Globus pallidus (tissue), 1 donor: ENCODE results near the gene ALG3.

ENCODE experiments used
- DNase-seq: peaks from one replicate; pipeline ENCODE4 v3.0.0-alpha.2; 2015; ENCODE audit warnings: low spot score

ALG3 gene

GRCh38 chr3:184235381-184236032 lies 13.3 kb downstream of the ALG3 start:
- DNase-seq, result no peak

- DNase-seq, result no peak
Observed at GRCh38 chr3:184234671-184235380, 13.9 kb downstream of the ALG3 start.

DNA sequence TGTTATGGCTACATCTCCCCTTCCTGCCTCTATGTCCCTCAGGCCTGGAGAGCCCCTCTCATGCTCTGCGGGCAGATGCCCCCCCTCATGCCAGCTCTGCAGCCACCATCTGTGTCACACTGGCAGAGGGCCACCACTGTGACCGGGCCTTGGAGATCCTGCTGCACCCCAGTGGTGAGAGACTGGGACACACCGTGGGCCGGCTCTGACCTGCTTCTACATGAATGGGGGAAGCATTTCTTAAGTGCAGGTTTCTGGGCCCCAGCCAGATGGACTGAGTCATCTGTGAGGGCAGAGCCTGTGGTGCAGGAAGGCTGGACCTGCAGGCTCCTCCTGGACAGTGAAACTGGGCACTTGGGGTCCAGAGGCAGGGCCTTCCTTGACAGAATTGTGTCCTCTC lies 14.5 kb downstream of the ALG3 start:
- DNase-seq, result peak; percentile 57

GRCh38 chr3:184233127-184233843 lies 15.5 kb downstream of the ALG3 start:
- no peak for DNase-seq

DNA sequence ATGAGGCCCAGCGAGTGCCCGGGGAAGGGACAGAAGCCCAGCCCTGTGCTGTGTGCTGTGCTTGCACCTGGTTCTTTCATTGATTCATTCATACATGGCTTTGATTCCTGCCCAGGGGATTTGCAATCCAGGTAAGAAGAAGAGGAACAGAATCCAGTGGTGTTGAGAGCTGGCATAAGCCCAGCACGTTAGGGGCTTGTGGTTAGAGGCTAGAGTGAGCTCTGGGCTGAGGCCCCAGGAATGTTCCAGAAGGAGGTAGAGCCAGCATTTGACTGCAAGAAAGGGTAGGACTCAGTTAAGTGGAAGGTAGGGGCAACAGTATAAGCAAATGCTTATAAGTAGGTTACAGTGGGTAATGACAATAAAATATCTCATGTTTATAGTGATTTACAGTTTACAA lies 17.1 kb downstream of the ALG3 start:
- no peak for DNase-seq

DNA sequence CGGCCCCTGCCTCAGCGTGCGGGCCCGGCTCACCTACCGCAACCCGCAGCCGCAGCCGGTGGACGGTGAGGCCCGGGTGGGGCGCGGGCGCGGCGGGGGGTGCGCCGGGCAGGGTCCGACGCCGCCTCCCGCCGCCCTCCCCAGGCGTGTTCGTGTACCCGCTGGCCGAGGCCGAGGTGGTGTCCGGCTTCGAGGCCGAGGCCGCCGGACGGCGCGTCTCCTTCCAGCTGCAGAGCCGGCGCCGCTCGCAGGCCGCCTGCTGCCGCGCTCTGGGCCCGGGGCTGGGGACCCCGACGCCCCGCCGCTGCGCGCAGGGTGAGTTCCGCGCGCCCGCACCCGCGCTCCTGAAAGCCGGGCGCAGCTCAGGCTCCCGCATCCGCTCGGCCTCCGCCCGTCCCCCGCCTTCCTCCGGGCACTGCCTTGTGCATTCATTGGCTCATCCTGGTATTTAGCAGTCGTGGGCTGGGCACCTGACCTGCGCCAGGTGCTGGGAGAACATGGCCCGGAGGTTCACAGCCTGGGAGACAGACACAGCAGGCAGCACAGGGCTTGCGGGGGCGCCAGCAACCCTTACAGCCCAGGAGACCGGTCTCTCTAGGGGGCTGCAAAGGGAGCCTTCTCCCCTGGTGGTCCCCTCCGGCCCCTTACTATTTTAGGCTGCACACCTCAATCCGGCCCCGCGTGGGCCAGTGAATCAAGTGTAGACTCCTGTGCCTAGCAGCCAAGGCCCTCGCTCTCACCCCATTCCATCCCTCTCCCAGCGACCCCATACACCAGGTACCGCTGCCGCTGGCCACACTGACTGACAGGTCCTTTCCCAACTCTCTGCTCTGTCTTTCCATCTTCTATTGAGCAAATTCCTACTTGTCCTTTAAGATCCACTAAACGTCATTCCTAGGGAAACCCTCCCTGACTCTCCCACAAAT lies 17.9 kb downstream of the ALG3 start:
- DNase-seq, result no peak

DNA sequence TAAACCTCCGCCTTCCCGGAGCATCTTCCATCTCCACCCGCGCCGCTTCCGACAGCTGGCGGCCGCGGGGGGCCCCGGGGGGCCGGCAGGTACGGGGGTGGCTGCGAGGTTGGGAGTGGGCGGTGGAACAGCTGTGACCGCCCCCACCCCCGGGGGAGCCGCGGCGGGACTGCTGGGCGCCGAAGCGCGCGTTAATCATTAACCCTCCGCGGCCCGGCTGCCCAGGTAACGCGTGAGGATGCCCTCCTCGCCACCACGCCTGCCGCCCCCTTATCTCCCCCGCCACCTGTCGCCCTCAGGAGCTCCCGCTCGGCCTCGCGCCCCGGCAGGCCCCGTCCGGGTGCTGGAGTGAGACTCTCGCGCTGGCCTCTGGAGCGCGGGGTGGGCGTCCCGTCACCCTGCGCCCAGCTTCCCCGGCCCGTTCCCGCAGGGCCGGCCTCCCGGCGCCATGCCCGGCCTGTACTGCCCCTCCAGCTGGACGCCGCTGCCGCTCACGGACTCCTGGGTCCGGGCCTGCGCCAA lies 18.6 kb downstream of the ALG3 start:
- DNase-seq, result no peak

DNA sequence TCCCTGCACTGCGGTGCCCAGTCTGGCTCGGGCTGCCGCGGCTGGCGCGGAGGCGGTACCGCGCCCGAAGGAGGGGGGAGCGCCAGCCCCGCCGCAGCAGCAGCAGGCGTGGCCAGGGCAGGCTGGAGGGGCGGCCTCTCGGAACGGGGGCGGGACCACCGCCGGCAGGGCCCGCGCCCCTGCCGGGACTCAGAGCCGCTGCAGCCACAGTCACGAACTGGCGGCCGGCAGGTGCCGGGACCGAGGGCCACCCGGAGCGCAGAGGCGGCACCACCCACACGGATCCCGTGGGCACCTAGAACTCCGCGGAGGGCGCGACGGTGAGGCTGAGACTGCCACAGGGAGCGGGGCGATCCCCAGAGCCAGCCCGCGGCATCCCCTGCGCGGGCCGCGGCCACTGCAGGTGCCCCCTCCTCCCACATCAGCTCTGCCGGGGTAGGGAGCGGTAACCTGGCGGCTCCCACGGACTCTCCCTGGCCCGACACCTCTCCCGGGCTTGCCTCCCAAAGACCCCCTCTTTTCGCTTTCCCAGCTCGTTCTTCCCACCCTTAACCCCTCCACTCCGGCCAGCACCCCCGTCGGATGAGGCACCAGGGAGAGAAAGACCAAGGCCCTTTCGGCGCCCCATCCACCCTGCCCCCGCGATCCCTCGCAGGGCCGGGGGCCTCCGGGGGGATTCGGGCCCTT lies 19.2 kb downstream of the ALG3 start, which contains the start of gene VWA5B2:
Gene VWA5B2, plus strand, starts transcription at position 192 of the 687 bp plus-strand sequence. CDS start 944 bp downstream, outside the sequence.
- DNase-seq, result no peak

DNA sequence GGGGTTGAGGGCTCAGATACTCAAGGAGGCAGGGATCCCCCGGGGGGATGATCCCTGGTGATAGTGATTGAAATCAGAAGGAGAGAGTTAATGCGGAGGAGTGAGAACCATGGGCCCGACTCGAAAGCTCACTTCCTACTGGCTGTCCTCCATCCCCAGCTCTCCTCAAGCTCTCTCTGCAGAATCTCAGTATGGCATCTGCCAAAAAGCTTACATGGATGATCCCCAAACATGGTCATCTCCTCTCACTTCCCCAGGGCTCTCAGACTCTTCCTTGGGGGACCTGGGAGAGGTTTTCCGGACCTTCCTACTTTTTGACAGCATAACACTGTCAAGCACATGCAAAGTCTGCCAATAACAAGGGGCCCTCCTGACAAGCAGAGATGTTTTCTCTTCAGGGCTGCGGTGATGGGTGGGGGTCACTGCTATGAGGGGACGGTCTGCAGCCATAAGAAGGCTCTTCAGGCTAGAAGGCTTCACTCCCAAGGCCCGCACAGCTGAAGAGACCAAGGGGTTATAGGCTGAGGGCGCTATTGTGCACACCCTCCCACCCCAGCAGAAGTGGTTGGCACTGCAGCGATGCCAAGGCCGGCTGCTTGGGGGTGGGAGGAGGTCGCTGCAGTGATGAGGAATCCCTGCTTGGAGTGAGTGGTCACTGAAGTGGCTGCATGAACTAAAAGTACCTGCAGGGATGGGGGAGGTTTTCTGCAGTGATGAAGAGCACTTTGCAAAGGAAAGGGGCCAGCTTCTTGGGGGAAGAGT lies 20.2 kb downstream of the ALG3 start:
- no peak for DNase-seq

DNA sequence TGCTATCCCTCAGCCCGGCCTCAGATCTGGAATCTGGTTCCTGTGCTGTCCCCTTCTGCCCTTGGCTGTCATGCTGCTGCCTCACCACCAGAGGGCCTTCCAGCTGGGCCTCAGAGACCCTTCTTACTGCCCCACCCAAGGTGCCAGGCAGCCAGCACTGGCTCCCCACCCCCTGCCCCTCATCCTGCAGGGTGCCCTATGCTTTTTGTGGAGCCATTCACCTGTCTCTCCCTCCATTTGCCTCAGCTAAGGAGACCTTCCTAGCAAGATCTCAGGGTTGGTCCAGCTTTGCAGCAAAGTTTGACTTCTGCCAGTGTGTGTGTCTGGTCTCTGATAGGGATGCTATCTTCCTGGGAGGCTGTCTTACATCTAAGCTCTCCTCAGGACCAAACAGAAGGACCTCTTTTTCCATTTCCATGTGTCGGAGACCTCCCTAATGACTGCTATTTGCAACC lies 21.3 kb downstream of the ALG3 start:
- no peak for DNase-seq

DNA sequence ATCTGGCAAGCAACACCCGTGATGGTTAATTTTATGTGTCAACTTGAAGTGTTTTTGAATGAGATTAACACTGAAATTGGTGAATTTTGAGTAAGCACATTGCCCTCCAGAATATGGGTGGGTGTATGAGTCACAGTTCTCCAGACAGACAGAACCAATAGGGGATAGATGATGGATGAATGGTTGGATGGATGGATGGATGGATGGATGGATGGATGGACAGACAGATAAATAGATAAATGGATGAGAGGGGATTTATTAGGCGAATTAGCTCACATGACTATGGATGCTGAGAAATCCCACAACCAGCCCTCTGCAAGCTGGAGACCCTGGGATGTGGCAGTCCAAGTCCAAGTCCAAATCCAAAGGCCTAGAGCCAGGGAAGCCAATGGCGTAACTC lies 24.8 kb downstream of the ALG3 start:
- no peak for DNase-seq

- DNase-seq, result no peak
Observed at GRCh38 chr3:184222521-184222920, 26.2 kb downstream of the ALG3 start.

GRCh38 chr3:184218814-184219213 lies 29.9 kb downstream of the ALG3 start:
- DNase-seq, result no peak

DNA sequence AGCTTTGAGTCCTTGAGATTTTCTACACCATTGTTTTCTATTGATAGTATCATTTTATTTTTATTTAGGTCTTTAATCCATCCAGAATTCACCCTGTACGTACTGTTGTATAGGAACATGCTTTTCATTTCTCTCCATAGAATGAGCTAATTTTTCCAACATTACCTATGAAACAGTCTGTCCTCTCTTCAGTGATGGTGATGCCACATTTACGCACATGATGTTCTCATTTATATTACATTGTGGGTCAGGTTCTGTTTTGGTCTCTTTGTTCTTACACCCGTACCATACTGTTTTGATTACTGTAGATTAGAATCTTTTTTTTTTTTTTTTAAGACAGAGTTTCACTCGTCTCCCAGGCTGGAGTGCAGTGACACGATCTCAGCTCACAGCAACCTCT lies 37.0 kb downstream of the ALG3 start:
- no peak for DNase-seq

DNA sequence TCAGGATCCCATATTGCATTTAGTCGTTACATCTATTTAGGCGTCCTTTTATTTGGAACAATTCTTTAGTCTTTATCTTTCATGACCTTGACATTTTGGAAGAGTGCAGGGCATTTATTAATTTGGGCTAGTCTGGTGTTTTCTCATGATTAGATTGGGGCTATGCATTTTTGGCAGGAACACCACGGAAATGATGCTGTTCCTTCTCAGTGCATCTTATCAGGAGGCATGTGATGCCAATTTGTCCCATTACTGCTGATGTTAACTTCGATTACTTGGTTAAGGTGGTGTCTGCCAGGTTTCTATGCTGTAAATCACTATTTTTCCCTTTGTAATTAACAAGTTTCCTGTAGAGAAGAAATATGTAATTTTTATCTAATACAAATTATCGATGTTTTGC lies 37.5 kb downstream of the ALG3 start:
- DNase-seq, result no peak

- no peak for DNase-seq
Observed at GRCh38 chr3:184209146-184209923, 39.4 kb downstream of the ALG3 start.

GRCh38 chr3:184203526-184203925 lies 45.2 kb downstream of the ALG3 start:
- DNase-seq, result no peak

GRCh38 chr3:184200825-184201224 lies 47.9 kb downstream of the ALG3 start:
- no peak for DNase-seq

- no peak for DNase-seq
Observed at GRCh38 chr3:184198509-184198908, 50.3 kb downstream of the ALG3 start.
